Measurements from ENCODE around the gene KLF1.

DNA sequence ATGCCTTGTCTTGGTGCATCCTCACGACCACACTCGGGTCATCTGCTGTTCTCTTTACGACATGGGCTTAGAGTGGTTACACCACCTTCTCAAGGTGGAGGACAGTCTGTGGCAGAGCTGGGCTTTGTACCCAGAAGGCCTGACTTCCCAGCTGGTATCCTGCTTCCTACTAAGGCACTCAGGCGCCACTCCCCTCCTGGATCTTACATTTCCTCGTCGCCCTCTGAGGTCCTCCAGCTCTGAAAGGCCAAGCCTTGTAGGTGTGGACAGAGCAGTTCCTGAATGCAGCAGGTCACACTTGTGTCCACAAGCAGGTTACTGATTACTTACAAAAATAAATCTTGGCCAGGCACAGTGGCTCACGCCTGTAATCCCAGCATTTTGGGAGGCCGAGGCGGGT, 20.2 kb upstream of the KLF1 start:
- TF ChIP-seq, protein P1, sequence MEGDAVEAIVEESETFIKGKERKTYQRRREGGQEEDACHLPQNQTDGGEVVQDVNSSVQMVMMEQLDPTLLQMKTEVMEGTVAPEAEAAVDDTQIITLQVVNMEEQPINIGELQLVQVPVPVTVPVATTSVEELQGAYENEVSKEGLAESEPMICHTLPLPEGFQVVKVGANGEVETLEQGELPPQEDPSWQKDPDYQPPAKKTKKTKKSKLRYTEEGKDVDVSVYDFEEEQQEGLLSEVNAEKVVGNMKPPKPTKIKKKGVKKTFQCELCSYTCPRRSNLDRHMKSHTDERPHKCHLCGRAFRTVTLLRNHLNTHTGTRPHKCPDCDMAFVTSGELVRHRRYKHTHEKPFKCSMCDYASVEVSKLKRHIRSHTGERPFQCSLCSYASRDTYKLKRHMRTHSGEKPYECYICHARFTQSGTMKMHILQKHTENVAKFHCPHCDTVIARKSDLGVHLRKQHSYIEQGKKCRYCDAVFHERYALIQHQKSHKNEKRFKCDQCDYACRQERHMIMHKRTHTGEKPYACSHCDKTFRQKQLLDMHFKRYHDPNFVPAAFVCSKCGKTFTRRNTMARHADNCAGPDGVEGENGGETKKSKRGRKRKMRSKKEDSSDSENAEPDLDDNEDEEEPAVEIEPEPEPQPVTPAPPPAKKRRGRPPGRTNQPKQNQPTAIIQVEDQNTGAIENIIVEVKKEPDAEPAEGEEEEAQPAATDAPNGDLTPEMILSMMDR (IDR thresholded peaks at IDR 0.05 in 4 of 5, conservative IDR thresholded peaks at IDR 0.05 in 1 of 5) = no peak
- no peak for TF ChIP-seq POLR2A (IDR thresholded peaks at IDR 0.05)
